Neuron (in vitro differentiated cells): ENCODE results near the gene LHFPL3.

Experiments
- H2AFZ ChIP-seq: one replicate; pipeline ENCODE4 v1.6.1; 2013; ENCODE audit warnings: low read depth, mild to moderate bottlenecking, inconsistent platforms, low read length, moderate library complexity
- H3K27me3 ChIP-seq: one replicate; pipeline ENCODE4 v1.6.1; 2013; ENCODE audit warnings: low read length; ENCODE audit not compliant: insufficient read depth
- H3K36me3 ChIP-seq: one replicate; pipeline ENCODE4 v1.6.1; 2013; ENCODE audit warnings: low read length; ENCODE audit not compliant: insufficient read depth
- H3K4me1 ChIP-seq: one replicate; pipeline ENCODE4 v1.6.1; 2013; ENCODE audit warnings: low read length; ENCODE audit not compliant: insufficient read depth
- H3K4me3 ChIP-seq: 2 replicates; pipeline ENCODE4 v1.5.1; 2013; ENCODE audit warnings: mild to moderate bottlenecking, low read length, moderate library complexity
- H3K9me3 ChIP-seq: one replicate; pipeline ENCODE4 v1.6.1; 2013; ENCODE audit warnings: low read length

Gene LHFPL3

GRCh38 chr7:104450861-104451260 is 122.5 kb downstream of the LHFPL3 start:
- Histone ChIP-seq H2AFZ (no peak overlapping the region), H3K9me3 (no peaks in the 10 kb centered on the region), H3K36me3 (no peaks in the 10 kb centered on the region), H3K4me3 (no peak overlapping the region), H3K4me1 (no peaks in the 10 kb centered on the region), H3K27me3 (no peaks in the 10 kb centered on the region)

GRCh38 chr7:104453190-104453589 is 124.8 kb downstream of the LHFPL3 start:
- no peak overlapping the region for H2AFZ ChIP-seq
- no peaks in the 10 kb centered on the region for H3K4me1 ChIP-seq
- no peak overlapping the region for H3K4me3 ChIP-seq
- H3K36me3 ChIP-seq: no peaks in the 10 kb centered on the region
- H3K9me3 ChIP-seq: no peaks in the 10 kb centered on the region
- no peaks in the 10 kb centered on the region for H3K27me3 ChIP-seq

GRCh38 chr7:104458875-104459274 is 130.5 kb downstream of the LHFPL3 start:
- Histone ChIP-seq H3K4me1 (no peaks in the 10 kb centered on the region), H3K27me3 (no peaks in the 10 kb centered on the region), H3K9me3 (no peaks in the 10 kb centered on the region), H2AFZ (no peak overlapping the region), H3K4me3 (no peak overlapping the region), H3K36me3 (no peaks in the 10 kb centered on the region)

GRCh38 chr7:104469166-104469820 is 140.9 kb downstream of the LHFPL3 start:
- no peak overlapping the region for H3K4me3 ChIP-seq
- H3K4me1 ChIP-seq: no peaks in the 10 kb centered on the region

DNA sequence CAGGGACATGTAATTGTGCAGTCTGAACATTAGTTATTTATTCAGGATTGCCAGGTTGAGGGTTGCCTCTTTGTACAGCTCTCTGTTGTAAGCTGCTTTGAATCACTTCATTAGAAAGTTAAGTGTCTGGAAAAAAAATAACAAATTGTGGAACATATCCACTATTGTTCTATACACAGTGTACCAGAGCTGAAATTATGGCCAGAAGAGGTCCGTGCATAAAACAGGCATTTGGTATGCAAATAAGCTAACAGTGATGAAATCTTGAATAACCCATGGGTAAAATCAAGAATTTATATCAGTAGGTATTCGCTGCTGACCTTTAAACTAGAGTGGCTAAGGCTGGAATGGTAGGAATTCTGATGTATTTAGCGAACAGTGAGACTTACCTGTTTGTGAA is 152.1 kb downstream of the LHFPL3 start:
- H3K36me3 ChIP-seq: no peaks in the 10 kb centered on the region
- no peak overlapping the region for H3K4me3 ChIP-seq
- H2AFZ ChIP-seq: no peak overlapping the region
- H3K9me3 ChIP-seq: no peaks in the 10 kb centered on the region
- peaks cover 2% of the 10 kb centered on the region for H3K27me3 ChIP-seq
- no peaks in the 10 kb centered on the region for H3K4me1 ChIP-seq

More at GRCh38 chr7:104469166-104469820, 140.9 kb downstream of the LHFPL3 start:
- H2AFZ ChIP-seq: no peak overlapping the region
- no peaks in the 10 kb centered on the region for H3K9me3 ChIP-seq
- no peaks in the 10 kb centered on the region for H3K27me3 ChIP-seq
- no peaks in the 10 kb centered on the region for H3K36me3 ChIP-seq

DNA sequence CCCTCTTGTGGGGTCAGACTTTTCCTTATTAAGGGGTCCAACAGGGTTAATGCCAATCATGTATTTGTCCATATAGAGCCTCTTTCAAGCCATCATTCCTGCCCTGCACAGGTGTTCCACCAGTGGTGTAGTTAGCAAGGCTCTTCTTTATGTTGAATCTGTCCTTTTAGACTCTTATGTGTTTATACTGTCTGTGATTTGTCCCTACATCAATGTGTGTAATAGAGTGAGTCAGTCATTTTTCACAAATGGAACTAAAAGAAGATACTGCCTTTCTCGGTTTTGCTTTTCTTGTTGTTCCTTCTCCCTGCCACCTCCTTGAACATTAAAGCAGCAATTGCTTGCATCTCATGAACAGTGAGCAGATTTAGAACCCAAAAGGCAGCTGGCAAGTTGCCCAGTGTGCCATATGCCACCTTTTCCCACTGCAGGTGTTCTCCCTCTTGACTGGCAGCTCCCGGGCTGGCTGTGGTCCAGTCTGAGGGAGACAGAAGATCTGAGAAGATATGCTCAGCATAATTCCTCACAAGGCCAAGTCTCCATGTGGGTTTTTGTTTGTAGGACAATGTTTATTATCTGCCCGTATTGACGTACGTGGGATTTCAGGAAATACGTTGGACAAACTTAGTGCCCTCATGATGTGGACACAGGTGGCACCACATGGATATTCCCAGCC is 154.1 kb downstream of the LHFPL3 start:
- Histone ChIP-seq H3K27me3 (peaks cover 2% of the 10 kb centered on the region), H3K9me3 (no peaks in the 10 kb centered on the region), H3K4me1 (no peaks in the 10 kb centered on the region), H3K4me3 (no peak overlapping the region), H2AFZ (no peak overlapping the region), H3K36me3 (no peaks in the 10 kb centered on the region)

GRCh38 chr7:104486931-104487330 is 158.5 kb downstream of the LHFPL3 start:
- Histone ChIP-seq H2AFZ (no peak overlapping the region), H3K27me3 (no peaks in the 10 kb centered on the region), H3K4me3 (no peak overlapping the region), H3K9me3 (no peaks in the 10 kb centered on the region), H3K4me1 (no peaks in the 10 kb centered on the region), H3K36me3 (no peaks in the 10 kb centered on the region)

DNA sequence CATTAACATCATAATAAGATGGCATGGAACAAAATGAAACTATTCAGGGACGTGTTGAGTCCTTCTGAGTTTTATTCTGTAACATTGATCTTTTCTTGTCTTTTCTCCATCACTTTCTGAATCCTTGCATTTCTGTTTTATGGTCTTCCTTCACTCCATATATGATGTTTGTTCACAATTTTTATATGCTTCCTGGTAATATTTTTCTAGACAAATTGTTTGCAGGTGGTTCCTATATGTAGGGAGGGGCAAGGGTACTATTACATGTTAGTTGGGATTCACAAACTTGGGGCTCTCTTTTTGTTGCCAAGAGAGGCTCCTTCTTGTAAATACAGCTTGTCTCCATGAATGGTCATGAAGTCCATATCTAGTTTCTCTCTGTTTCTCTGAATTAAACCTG is 159.2 kb downstream of the LHFPL3 start:
- Histone ChIP-seq H2AFZ (no peak overlapping the region), H3K36me3 (no peaks in the 10 kb centered on the region), H3K9me3 (no peaks in the 10 kb centered on the region), H3K27me3 (no peaks in the 10 kb centered on the region), H3K4me3 (no peak overlapping the region), H3K4me1 (no peaks in the 10 kb centered on the region)

- H3K27me3 ChIP-seq: peaks cover 2% of the 10 kb centered on the region
- no peaks in the 10 kb centered on the region for H3K36me3 ChIP-seq
- H3K4me3 ChIP-seq: no peak overlapping the region
- no peak overlapping the region for H2AFZ ChIP-seq
- H3K4me1 ChIP-seq: no peaks in the 10 kb centered on the region
- no peaks in the 10 kb centered on the region for H3K9me3 ChIP-seq
Observed at GRCh38 chr7:104497379-104497967, 169.1 kb downstream of the LHFPL3 start.

DNA sequence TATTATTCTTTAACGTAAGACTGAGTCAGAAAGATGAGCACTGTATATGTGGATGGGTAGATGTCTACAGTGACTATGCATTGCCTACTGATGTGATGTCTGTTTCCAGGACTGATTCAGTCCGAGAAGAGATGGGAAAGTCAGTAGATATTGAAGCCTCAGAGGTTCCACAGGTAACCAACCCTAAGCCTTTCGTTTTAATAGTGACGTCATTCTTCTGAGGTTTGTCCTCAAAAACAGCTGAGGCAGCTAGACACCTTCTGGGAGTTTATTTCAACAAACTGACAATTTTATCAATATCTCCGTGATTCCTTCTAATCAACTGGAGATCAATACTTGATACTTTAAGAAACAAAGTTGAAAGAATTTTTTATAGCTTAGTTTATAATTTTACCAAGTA is 171.6 kb downstream of the LHFPL3 start:
- no peak overlapping the region for H2AFZ ChIP-seq
- no peaks in the 10 kb centered on the region for H3K4me1 ChIP-seq
- H3K9me3 ChIP-seq: no peaks in the 10 kb centered on the region
- H3K27me3 ChIP-seq: peaks cover 2% of the 10 kb centered on the region
- H3K4me3 ChIP-seq: no peak overlapping the region
- no peaks in the 10 kb centered on the region for H3K36me3 ChIP-seq

- no peaks in the 10 kb centered on the region for H3K4me1 ChIP-seq
- no peak overlapping the region for H3K4me3 ChIP-seq
- H2AFZ ChIP-seq: no peak overlapping the region
- no peaks in the 10 kb centered on the region for H3K27me3 ChIP-seq
- no peaks in the 10 kb centered on the region for H3K36me3 ChIP-seq
- H3K9me3 ChIP-seq: no peaks in the 10 kb centered on the region
Observed at GRCh38 chr7:104509874-104510273, 181.5 kb downstream of the LHFPL3 start.

- H3K27me3 ChIP-seq: no peaks in the 10 kb centered on the region
- H3K4me3 ChIP-seq: no peak overlapping the region
- H3K4me1 ChIP-seq: no peaks in the 10 kb centered on the region
- H3K9me3 ChIP-seq: no peaks in the 10 kb centered on the region
- H2AFZ ChIP-seq: no peak overlapping the region
- H3K36me3 ChIP-seq: no peaks in the 10 kb centered on the region
Observed at GRCh38 chr7:104524853-104525252, 196.4 kb downstream of the LHFPL3 start.

- Histone ChIP-seq H3K9me3 (no peaks in the 10 kb centered on the region), H3K36me3 (no peaks in the 10 kb centered on the region), H3K4me1 (no peaks in the 10 kb centered on the region), H3K4me3 (no peak overlapping the region), H2AFZ (no peak overlapping the region), H3K27me3 (no peaks in the 10 kb centered on the region)
Observed at GRCh38 chr7:104528142-104528541, 199.7 kb downstream of the LHFPL3 start.
